ENCODE data around the gene TP53I11.

DNA sequence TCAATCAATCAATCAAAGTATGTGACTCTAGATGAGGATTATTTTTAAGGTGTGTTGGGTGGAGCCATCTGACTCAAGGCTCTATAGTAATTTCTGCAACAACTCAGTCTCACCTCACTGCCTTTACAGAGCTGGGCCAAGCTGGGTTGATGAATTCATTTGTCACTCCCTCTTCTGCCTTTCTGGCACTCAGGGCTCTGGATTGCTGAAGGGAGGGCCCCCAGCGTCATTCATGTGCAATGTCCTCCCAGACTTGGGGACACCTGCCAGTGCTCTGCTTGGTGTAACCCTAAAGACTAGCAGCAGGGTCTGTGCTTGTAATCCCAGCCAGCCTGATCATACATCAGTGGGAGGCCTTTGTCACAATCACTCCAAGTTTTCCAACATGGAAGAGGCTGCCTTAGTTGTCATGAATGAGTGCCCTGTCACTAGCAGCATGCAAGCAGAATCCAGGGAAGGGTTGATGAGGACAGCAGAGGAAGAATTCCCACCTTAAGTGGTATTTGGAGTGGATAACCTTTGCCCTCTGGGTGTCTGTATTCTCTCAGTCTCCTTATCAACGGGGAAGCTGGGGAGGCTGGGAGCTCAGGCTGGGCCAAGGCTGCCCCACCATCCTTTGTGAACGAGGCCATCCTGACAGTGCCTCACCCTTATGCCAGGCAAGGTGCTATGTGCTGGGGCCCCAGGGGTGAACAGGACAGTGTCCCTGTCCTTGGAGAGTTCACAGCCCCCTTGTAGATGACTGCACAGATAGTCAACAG, 2.0 kb upstream of the TP53I11 start:
- TF ChIP-seq, protein P1, sequence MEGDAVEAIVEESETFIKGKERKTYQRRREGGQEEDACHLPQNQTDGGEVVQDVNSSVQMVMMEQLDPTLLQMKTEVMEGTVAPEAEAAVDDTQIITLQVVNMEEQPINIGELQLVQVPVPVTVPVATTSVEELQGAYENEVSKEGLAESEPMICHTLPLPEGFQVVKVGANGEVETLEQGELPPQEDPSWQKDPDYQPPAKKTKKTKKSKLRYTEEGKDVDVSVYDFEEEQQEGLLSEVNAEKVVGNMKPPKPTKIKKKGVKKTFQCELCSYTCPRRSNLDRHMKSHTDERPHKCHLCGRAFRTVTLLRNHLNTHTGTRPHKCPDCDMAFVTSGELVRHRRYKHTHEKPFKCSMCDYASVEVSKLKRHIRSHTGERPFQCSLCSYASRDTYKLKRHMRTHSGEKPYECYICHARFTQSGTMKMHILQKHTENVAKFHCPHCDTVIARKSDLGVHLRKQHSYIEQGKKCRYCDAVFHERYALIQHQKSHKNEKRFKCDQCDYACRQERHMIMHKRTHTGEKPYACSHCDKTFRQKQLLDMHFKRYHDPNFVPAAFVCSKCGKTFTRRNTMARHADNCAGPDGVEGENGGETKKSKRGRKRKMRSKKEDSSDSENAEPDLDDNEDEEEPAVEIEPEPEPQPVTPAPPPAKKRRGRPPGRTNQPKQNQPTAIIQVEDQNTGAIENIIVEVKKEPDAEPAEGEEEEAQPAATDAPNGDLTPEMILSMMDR (conservative IDR thresholded peaks at IDR 0.05 in 1 of 2, IDR thresholded peaks at IDR 0.05 in 1 of 2; ENCODE audit: extremely low read depth in 1 of 2, insufficient read depth in 1 of 2, low read depth in 1 of 2, low read length in 2 of 2) = no peak
- TF ChIP-seq EZH2 (IDR thresholded peaks at IDR 0.05; ENCODE audit: borderline replicate concordance, low read length) = no peak

All from mammary epithelial cell (primary cell).